ENCODE data around the gene SRSF9.

SRSF9 gene

DNA sequence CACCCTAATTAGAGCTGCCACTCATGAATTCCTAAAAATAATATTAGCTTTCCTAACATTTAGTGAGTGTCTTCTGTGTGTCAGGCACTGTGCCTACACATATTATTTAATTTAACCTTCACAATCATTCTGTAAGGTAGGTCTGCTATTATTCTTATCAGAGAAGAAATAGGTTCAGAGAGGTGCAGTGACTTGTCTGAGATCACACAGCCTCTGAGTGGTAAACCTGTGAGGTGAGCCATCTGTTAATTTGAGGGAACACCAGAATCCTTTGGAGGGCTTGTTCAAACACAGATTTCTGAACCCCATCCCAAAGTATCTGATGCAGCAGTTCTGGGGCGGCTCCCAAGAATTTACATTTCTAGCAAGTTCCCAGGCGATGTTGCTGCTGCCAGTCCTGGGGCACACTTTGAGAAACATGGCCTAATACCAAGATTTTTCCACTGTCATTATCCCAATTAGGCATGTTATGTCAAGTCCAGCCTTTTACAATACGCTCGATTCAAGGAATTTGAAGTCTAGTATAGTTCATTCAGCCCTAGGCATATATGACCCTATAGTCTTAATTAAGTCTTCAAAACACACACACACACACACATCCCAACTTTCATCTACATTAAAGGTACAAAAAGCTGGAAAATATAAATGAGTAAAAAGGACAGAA, 51.5 kb downstream of the SRSF9 start:
- FAIRE-seq (no peak), DNase-seq (ENCODE audit: insufficient read length, low spot score) (no peak)
- TF ChIP-seq, protein P1, sequence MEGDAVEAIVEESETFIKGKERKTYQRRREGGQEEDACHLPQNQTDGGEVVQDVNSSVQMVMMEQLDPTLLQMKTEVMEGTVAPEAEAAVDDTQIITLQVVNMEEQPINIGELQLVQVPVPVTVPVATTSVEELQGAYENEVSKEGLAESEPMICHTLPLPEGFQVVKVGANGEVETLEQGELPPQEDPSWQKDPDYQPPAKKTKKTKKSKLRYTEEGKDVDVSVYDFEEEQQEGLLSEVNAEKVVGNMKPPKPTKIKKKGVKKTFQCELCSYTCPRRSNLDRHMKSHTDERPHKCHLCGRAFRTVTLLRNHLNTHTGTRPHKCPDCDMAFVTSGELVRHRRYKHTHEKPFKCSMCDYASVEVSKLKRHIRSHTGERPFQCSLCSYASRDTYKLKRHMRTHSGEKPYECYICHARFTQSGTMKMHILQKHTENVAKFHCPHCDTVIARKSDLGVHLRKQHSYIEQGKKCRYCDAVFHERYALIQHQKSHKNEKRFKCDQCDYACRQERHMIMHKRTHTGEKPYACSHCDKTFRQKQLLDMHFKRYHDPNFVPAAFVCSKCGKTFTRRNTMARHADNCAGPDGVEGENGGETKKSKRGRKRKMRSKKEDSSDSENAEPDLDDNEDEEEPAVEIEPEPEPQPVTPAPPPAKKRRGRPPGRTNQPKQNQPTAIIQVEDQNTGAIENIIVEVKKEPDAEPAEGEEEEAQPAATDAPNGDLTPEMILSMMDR (IDR thresholded peaks at IDR 0.05; ENCODE audit: insufficient read depth, missing control alignments): no peak

DNA sequence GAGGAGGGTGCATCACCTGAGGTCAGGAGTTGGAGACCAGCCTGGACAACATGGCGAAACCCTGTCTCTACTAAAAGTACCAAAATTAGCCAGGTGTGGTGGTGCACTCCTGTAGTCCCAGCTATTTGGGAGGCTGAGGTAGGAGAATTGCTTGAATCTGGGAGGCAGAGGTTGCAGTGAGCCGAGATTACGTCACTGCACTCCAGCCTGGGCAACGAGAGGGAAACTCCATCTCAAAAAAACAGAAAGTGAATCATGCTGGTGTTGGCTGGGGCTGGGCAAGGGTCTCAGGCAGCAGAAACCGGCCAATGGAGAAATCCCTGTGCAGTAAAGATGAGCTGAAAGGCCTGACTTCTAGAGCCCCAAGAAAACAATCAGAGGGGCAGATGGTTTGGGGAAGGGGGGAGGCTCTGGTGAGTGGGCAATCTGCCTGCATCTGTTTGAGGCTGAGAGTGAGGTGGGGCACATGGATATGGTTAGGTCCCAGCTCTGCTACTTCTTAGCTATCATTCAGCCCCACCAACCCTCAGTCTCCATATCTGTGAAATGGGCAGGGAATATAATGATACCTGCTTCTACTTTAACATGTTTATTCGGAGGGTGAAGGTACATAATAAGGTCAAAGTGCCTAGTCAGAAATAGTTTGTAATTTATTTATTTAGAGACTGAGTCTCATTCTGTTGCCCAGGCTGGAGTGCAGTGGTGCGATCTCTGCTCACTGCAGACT, 52.9 kb downstream of the SRSF9 start:
- no peak for DNase-seq (ENCODE audit: insufficient read length, low spot score)
- TF ChIP-seq, protein P1 (IDR thresholded peaks at IDR 0.05; ENCODE audit: insufficient read depth, missing control alignments): no peak
- no peak for FAIRE-seq

DNA sequence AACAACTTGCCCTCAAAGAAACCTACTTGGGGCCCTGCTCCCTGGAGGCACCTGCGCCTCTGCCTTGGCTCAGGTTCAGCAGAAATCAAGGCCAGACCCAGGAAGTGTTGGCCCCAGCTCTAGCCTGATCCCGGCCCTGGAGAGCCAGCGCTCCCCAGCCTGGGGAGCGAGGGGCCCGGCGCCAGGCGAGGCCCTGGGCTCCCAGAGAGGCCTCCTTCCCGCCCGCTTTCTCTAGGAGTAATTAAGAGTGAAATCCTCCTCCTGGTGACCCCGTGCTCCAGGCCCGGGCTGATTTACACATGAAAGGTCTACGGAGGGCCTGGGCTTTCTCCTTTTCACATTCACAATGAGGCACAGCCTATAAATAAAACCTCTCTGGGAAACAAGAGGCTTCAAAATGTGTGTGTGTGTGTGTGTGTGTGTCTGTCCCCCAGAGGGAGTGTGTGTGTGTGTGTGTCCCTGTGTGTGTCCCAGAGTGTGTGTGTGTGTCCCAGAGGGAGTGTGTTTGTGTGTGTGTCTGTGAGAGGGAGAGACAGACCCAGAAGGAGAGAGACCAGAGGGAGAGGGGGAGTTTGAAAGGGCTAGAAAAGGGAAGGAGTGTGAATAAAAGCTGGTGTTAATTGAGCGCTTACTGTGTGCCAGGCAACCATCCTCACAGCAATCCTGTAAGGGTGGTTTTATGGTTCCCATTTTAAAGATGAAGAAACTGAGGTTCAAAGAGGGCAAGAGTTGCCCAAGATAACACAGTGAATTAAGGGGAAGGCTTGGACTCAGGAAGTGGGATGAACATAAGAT, 55.5 kb downstream of the SRSF9 start:
- FAIRE-seq (no peak), DNase-seq (ENCODE audit: insufficient read length, low spot score) (no peak)
- TF ChIP-seq, protein P1 (IDR thresholded peaks at IDR 0.05; ENCODE audit: insufficient read depth, missing control alignments): no peak

DNA sequence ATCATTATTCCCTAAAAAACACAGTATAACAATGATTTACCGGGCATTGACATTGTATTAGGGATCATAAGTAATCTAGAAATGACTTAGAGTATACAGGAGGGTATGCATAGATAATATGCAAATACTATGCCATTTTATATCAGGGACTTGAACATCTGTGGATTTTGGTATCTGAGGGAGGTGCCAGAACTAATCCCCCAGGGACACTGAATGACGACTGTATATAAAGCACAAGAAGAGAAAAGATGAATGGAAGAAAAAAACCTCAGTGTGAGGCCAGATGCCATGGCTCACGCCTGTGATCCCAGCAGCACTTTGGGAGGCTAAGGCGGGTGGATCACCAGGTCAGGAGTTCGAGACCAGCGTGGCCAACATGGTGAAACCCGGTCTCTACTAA, 57.1 kb downstream of the SRSF9 start:
- DNase-seq (ENCODE audit: insufficient read length, low spot score) (no peak), FAIRE-seq (no peak)
- TF ChIP-seq, protein P1 (IDR thresholded peaks at IDR 0.05; ENCODE audit: insufficient read depth, missing control alignments): no peak

Data from D721Med (cell line).